CD4-positive, alpha-beta memory T cell (primary cell): ENCODE measurements around the gene MOSMO. TPM values are rescaled to one million over a fixed set of nuclear protein-coding genes. Genes with fewer than 3 reads are reported as not detected.
A peak's percentile ranks its signal among the peaks of the same experiment; 100 is the strongest.

Experiments
- CTCF ChIA-PET: fragments of 350-600 bp; sonication (Branson Sonifier 250); formaldehyde crosslinking; loops from one replicate; lab custom pipeline; 2021; ENCODE audit warnings: inconsistent platforms; ENCODE audit not compliant: partially characterized antibody; lab: Charles Lee
- POLR2A ChIA-PET: fragments of 350-600 bp; sonication (Branson Sonifier 250); formaldehyde crosslinking; loops from one replicate; lab custom pipeline; 2021; ENCODE audit not compliant: partially characterized antibody; lab: Charles Lee
- DNase-seq, 5 donors: peaks; one replicate each; pipeline versions ENCODE4 v3.0.0 to v3.0.0-alpha.2; 2020 to 2022; ENCODE audit warnings: mixed read lengths in 1 of 5
- H3K27ac ChIP-seq: one replicate; pipeline ENCODE4 v1.7.0; 2013; ENCODE audit warnings: low read depth, low read length
- H3K27me3 ChIP-seq: 2 replicates; pipeline ENCODE4 v1.7.0; 2013; ENCODE audit warnings: mild to moderate bottlenecking, low read length, moderate library complexity; ENCODE audit not compliant: insufficient read depth
- H3K36me3 ChIP-seq: 2 replicates; pipeline ENCODE4 v1.7.0; 2013; ENCODE audit warnings: mild to moderate bottlenecking, low read length, moderate library complexity; ENCODE audit not compliant: insufficient read depth
- H3K4me1 ChIP-seq: 2 replicates; pipeline ENCODE4 v1.7.0; 2013; ENCODE audit warnings: mild to moderate bottlenecking, low read length, moderate library complexity; ENCODE audit not compliant: insufficient read depth
- H3K4me3 ChIP-seq, 2 donors: one replicate each; pipeline ENCODE4 v1.7.0; 2013; ENCODE audit warnings: low read length in 2 of 2, mild to moderate bottlenecking in 1 of 2
- H3K9me3 ChIP-seq, 2 donors: one replicate each; pipeline ENCODE4 v1.7.0; 2013; ENCODE audit warnings: low read length in 2 of 2, control low read depth in 1 of 2; ENCODE audit not compliant: control insufficient read depth in 1 of 2
- H3K27ac Mint-ChIP-seq, 7 donors: one replicate each; pipeline ENCODE4 v1.8.0; 2020 to 2021; ENCODE audit warnings: mixed read lengths in 7 of 7, mild to moderate bottlenecking in 6 of 7, inconsistent platforms in 3 of 7, moderate library complexity in 3 of 7
- H3K27me3 Mint-ChIP-seq, 2 donors: one replicate each; pipeline ENCODE4 v1.8.0; 2020 to 2021; ENCODE audit warnings: mixed read lengths in 2 of 2
- H3K36me3 Mint-ChIP-seq, 2 donors: one replicate each; pipeline ENCODE4 v1.8.0; 2020 to 2021; ENCODE audit warnings: mixed read lengths in 2 of 2, inconsistent platforms in 1 of 2, mild to moderate bottlenecking in 1 of 2
- H3K4me1 Mint-ChIP-seq, 4 donors: one replicate each; pipeline ENCODE4 v1.8.0; 2020 to 2021; ENCODE audit warnings: mixed read lengths in 4 of 4, mild to moderate bottlenecking in 1 of 4
- H3K4me3 Mint-ChIP-seq, 8 donors: one replicate each; pipeline ENCODE4 v1.8.0; 2020 to 2021; ENCODE audit warnings: mixed read lengths in 8 of 8, mild to moderate bottlenecking in 7 of 8, moderate library complexity in 6 of 8, inconsistent platforms in 3 of 8
- H3K9me3 Mint-ChIP-seq, 8 donors: one replicate each; pipeline ENCODE4 v1.8.0; 2020 to 2021; ENCODE audit warnings: mixed read lengths in 8 of 8, mild to moderate bottlenecking in 5 of 8, inconsistent platforms in 3 of 8, moderate library complexity in 1 of 8
- intact Hi-C: fragments of 100-400 bp; cut with micrococcal nuclease; formaldehyde crosslinking; loops from one replicate; pipeline ENCODE4 v1.15.1; 2023
- polyA plus RNA-seq, 2 donors: library from polyadenylated mRNA; unstranded; fragments of 300-500 nt; fragmentation: Illumina TruSeq; gene quantifications; one replicate each; pipeline ENCODE4 v1.2.3, GENCODE V29; 2021
- total RNA-seq, 2 experiments: library from RNA; stranded (reverse); gene quantifications; one replicate each; pipeline ENCODE4 v1.2.3, GENCODE V29; 2021

Gene MOSMO
- total and polyA plus RNA-seq, 4 experiments from 2014 or later: 3.2 to 23.4 (median 14.1) TPM

- H3K36me3 Mint-ChIP-seq: peaks cover 62 to 77% of the 10 kb centered on the region in 2 donors
- Histone ChIP-seq H3K4me3 (no peak overlapping the region), H3K36me3 (peaks cover 88% of the 10 kb centered on the region), H3K4me1 (no peaks in the 10 kb centered on the region), H3K27me3 (no peaks in the 10 kb centered on the region), H3K9me3 (no peaks in the 10 kb centered on the region), H3K27ac (no peak overlapping the region)
- H3K4me3 Mint-ChIP-seq: no peak overlapping the region
- no peaks in the 10 kb centered on the region for H3K4me1 Mint-ChIP-seq
- H3K27me3 Mint-ChIP-seq: no peaks in the 10 kb centered on the region
- ChIA-PET CTCF (interaction anchor here (0.9 to 1.9 kb wide), 2 partner anchors 11 to 22 kb away, joined by 3 to 5 read pairs; no protein-coding TSS in a partner anchor), POLR2A (interaction anchor here (1.7 kb wide), 1 partner anchor 27 kb away, joined by 5 read pairs; the partner anchor contains the start of gene UQCRC2)
- no peak for DNase-seq
- H3K27ac Mint-ChIP-seq: peak overlapping the region in 1 of 7 donors; percentile 53
- intact Hi-C loops: no loop called here
- no peaks in the 10 kb centered on the region for H3K9me3 Mint-ChIP-seq
Measured at GRCh38 chr16:21980032-21980431, 27.9 kb upstream of the MOSMO start.

- POLR2A ChIA-PET: no interaction called here
- no peak overlapping the region for H3K27ac ChIP-seq
- no peaks in the 10 kb centered on the region for H3K4me1 Mint-ChIP-seq
- CTCF ChIA-PET: interaction anchor here (0.8 kb wide), 1 partner anchor 20 kb away, joined by 3 read pairs; no protein-coding TSS in a partner anchor
- H3K36me3 Mint-ChIP-seq: peaks cover 63 to 79% of the 10 kb centered on the region in 2 donors
- H3K27ac Mint-ChIP-seq: no peak overlapping the region
- intact Hi-C loops: no loop called here
- H3K9me3 Mint-ChIP-seq: no peaks in the 10 kb centered on the region
- H3K4me1 ChIP-seq: no peaks in the 10 kb centered on the region
- no peaks in the 10 kb centered on the region for H3K27me3 Mint-ChIP-seq
- H3K4me3 Mint-ChIP-seq: no peak overlapping the region
- no peak overlapping the region for H3K4me3 ChIP-seq
- no peaks in the 10 kb centered on the region for H3K9me3 ChIP-seq
- H3K27me3 ChIP-seq: no peaks in the 10 kb centered on the region
- DNase-seq: no peak
- H3K36me3 ChIP-seq: peaks cover 67% of the 10 kb centered on the region
Measured at GRCh38 chr16:21982108-21982507, 25.8 kb upstream of the MOSMO start.

GRCh38 chr16:21984062-21984461, 23.8 kb upstream of the MOSMO start:
- POLR2A ChIA-PET: no interaction called here
- CTCF ChIA-PET: no interaction called here
- peaks cover 48% of the 10 kb centered on the region for H3K36me3 ChIP-seq
- Mint-ChIP-seq H3K36me3 (peaks cover 49 to 62% of the 10 kb centered on the region in 2 donors), H3K27ac (no peak overlapping the region), H3K4me1 (peaks cover 3 to 5% (median 4%) of the 10 kb centered on the region in 4 donors), H3K4me3 (no peak overlapping the region), H3K9me3 (no peaks in the 10 kb centered on the region), H3K27me3 (no peaks in the 10 kb centered on the region)
- no peak for DNase-seq
- no peaks in the 10 kb centered on the region for H3K4me1 ChIP-seq
- H3K4me3 ChIP-seq: no peak overlapping the region
- intact Hi-C loops: no loop called here
- H3K9me3 ChIP-seq: no peaks in the 10 kb centered on the region
- no peak overlapping the region for H3K27ac ChIP-seq
- no peaks in the 10 kb centered on the region for H3K27me3 ChIP-seq

- Histone ChIP-seq H3K9me3 (no peaks in the 10 kb centered on the region), H3K4me1 (peaks cover 2% of the 10 kb centered on the region), H3K27me3 (no peaks in the 10 kb centered on the region), H3K4me3 (no peak overlapping the region), H3K27ac (no peak overlapping the region), H3K36me3 (peaks cover 33% of the 10 kb centered on the region)
- intact Hi-C loops: no loop called here
- peak overlapping the region in 5 of 7 donors; percentile 11 to 67 (median 27) for H3K27ac Mint-ChIP-seq
- peaks cover 8 to 19% (median 12%) of the 10 kb centered on the region in 4 donors for H3K4me1 Mint-ChIP-seq
- no peak overlapping the region for H3K4me3 Mint-ChIP-seq
- H3K36me3 Mint-ChIP-seq: peaks cover 39 to 47% of the 10 kb centered on the region in 2 donors
- H3K27me3 Mint-ChIP-seq: no peaks in the 10 kb centered on the region
- ChIA-PET POLR2A (no interaction called here), CTCF (no interaction called here)
- DNase-seq: no peak
- no peaks in the 10 kb centered on the region for H3K9me3 Mint-ChIP-seq
Measured at GRCh38 chr16:21985524-21985923, 22.4 kb upstream of the MOSMO start.

GRCh38 chr16:21986692-21987246, 21.1 kb upstream of the MOSMO start:
- Mint-ChIP-seq H3K27ac (peak overlapping the region in 3 of 7 donors; percentile 17 to 60 (median 39)), H3K4me3 (no peak overlapping the region), H3K36me3 (peaks cover 29 to 35% of the 10 kb centered on the region in 2 donors), H3K27me3 (no peaks in the 10 kb centered on the region), H3K4me1 (peaks cover 17 to 29% (median 23%) of the 10 kb centered on the region in 4 donors), H3K9me3 (no peaks in the 10 kb centered on the region)
- Histone ChIP-seq H3K4me3 (no peak overlapping the region), H3K27ac (no peak overlapping the region), H3K9me3 (no peaks in the 10 kb centered on the region), H3K4me1 (peaks cover 15% of the 10 kb centered on the region), H3K27me3 (no peaks in the 10 kb centered on the region), H3K36me3 (peaks cover 22% of the 10 kb centered on the region)
- intact Hi-C loops: no loop called here
- DNase-seq: no peak
- ChIA-PET CTCF (no interaction called here), POLR2A (no interaction called here)

- ChIA-PET CTCF (interaction anchor here (4.2 kb wide), 1 partner anchor 13 kb away, joined by 37 read pairs; the partner anchor contains the start of gene PDZD9), POLR2A (no interaction called here)
- H3K4me3 ChIP-seq: no peak overlapping the region
Measured at GRCh38 chr16:21987498-21987897, 20.4 kb upstream of the MOSMO start.

GRCh38 chr16:21989133-21989532, 18.8 kb upstream of the MOSMO start:
- intact Hi-C loops: no loop called here
- Histone ChIP-seq H3K4me1 (peaks cover 24% of the 10 kb centered on the region), H3K27me3 (no peaks in the 10 kb centered on the region), H3K27ac (no peak overlapping the region), H3K36me3 (peaks cover 2% of the 10 kb centered on the region), H3K4me3 (no peak overlapping the region), H3K9me3 (no peaks in the 10 kb centered on the region)
- ChIA-PET CTCF (interaction anchor here (0.8 to 4.3 kb wide), 4 partner anchors 11 to 206 kb away, joined by 3 to 37 read pairs (median 22); partner anchors contain the start of gene PDZD9), POLR2A (interaction anchor here (2.4 kb wide), 1 partner anchor 200 kb away, joined by 13 read pairs; no protein-coding TSS in a partner anchor)
- DNase-seq: no peak
- peaks cover 19 to 39% (median 27%) of the 10 kb centered on the region in 4 donors for H3K4me1 Mint-ChIP-seq
- peak overlapping the region in 1 of 7 donors; percentile 62 for H3K27ac Mint-ChIP-seq
- H3K4me3 Mint-ChIP-seq: no peak overlapping the region
- no peaks in the 10 kb centered on the region for H3K9me3 Mint-ChIP-seq
- peaks cover 9 to 15% of the 10 kb centered on the region in 2 donors for H3K36me3 Mint-ChIP-seq
- no peaks in the 10 kb centered on the region for H3K27me3 Mint-ChIP-seq

More at GRCh38 chr16:21987498-21987897, 20.4 kb upstream of the MOSMO start:
- Mint-ChIP-seq H3K4me3 (no peak overlapping the region), H3K4me1 (peaks cover 19 to 32% (median 26%) of the 10 kb centered on the region in 4 donors), H3K27ac (peak overlapping the region in 4 of 7 donors; percentile 19 to 63 (median 30)), H3K27me3 (no peaks in the 10 kb centered on the region), H3K9me3 (no peaks in the 10 kb centered on the region), H3K36me3 (peaks cover 22 to 27% of the 10 kb centered on the region in 2 donors)
- intact Hi-C loops: no loop called here
- no peak for DNase-seq
- Histone ChIP-seq H3K27me3 (no peaks in the 10 kb centered on the region), H3K36me3 (peaks cover 16% of the 10 kb centered on the region), H3K4me1 (peaks cover 22% of the 10 kb centered on the region), H3K27ac (no peak overlapping the region), H3K9me3 (no peaks in the 10 kb centered on the region)
